H9 (cell line): ENCODE measurements around the gene MDH2. TPM values are rescaled to one million over a fixed set of nuclear protein-coding genes. Genes with fewer than 3 reads are reported as not detected.
"Not testable (repeated sequence)": the region's sequence is repeated elsewhere in the genome, so short reads cannot be mapped to it uniquely, and the experiment has no call there.

Experiments used
- DNase-seq: peaks from one replicate; pipeline ENCODE4 v3.0.0-alpha.2; 2017
- H2AFZ ChIP-seq: one replicate; pipeline ENCODE4 v1.6.1; 2013; ENCODE audit warnings: mild to moderate bottlenecking, low read length, control low read depth, moderate library complexity
- H2AK5ac ChIP-seq: 2 replicates; pipeline ENCODE4 v1.6.1; 2013; ENCODE audit warnings: low read length, control low read depth, mixed read lengths; ENCODE audit not compliant: insufficient read length
- H2BK120ac ChIP-seq: one replicate; pipeline ENCODE4 v1.6.1; 2013; ENCODE audit warnings: low read depth, mild to moderate bottlenecking, low read length, control low read depth, inconsistent platforms; ENCODE audit not compliant: poor library complexity, severe bottlenecking
- H2BK12ac ChIP-seq: 2 replicates; pipeline ENCODE4 v1.6.1; 2013; ENCODE audit warnings: low read length, control low read depth, mixed read lengths, low read depth; ENCODE audit not compliant: insufficient read length
- H2BK15ac ChIP-seq: 2 replicates; pipeline ENCODE4 v1.6.1; 2013; ENCODE audit warnings: low read depth, low read length, control low read depth
- H2BK20ac ChIP-seq: one replicate; pipeline ENCODE4 v1.6.1; 2013; ENCODE audit warnings: low read depth, mild to moderate bottlenecking, low read length, control low read depth, inconsistent platforms; ENCODE audit not compliant: poor library complexity, severe bottlenecking
- H2BK5ac ChIP-seq: 2 replicates; pipeline ENCODE4 v1.6.1; 2013; ENCODE audit warnings: low read length, control low read depth, mixed read lengths; ENCODE audit not compliant: insufficient read length
- H3K14ac ChIP-seq: 2 replicates; pipeline ENCODE4 v1.6.1; 2013; ENCODE audit warnings: low read length, control low read depth; ENCODE audit not compliant: insufficient read depth
- H3K18ac ChIP-seq: 2 replicates; pipeline ENCODE4 v1.6.1; 2013; ENCODE audit warnings: low read depth, mild to moderate bottlenecking, mixed read lengths, low read length, control low read depth; ENCODE audit not compliant: insufficient read length
- H3K23ac ChIP-seq: 2 replicates; pipeline ENCODE4 v1.6.1; 2013; ENCODE audit warnings: low read length, control low read depth, mixed read lengths, low read depth; ENCODE audit not compliant: insufficient read length
- H3K23me2 ChIP-seq: 2 replicates; pipeline ENCODE4 v1.6.1; 2013; ENCODE audit warnings: low read depth, mild to moderate bottlenecking, mixed read lengths, low read length, control low read depth; ENCODE audit not compliant: insufficient read length, poor library complexity, severe bottlenecking
- H3K27ac ChIP-seq: 2 replicates; pipeline ENCODE4 v1.5.1; 2013; ENCODE audit warnings: low read length, control low read depth, mixed read lengths, low read depth; ENCODE audit not compliant: insufficient read length
- H3K27me3 ChIP-seq: 2 replicates; pipeline ENCODE4 v1.6.1; 2013; ENCODE audit warnings: low read length, control low read depth, inconsistent platforms; ENCODE audit not compliant: insufficient read depth
- H3K4ac ChIP-seq: 2 replicates; pipeline ENCODE4 v1.6.1; 2013; ENCODE audit warnings: low read depth, mild to moderate bottlenecking, control low read depth, inconsistent platforms, low read length, moderate library complexity
- H3K4me1 ChIP-seq: 2 replicates; pipeline ENCODE4 v1.6.1; 2013; ENCODE audit warnings: low read length, control low read depth, inconsistent platforms; ENCODE audit not compliant: insufficient read depth
- H3K4me2 ChIP-seq: 2 replicates; pipeline ENCODE4 v1.6.1; 2013; ENCODE audit warnings: low read length, control low read depth, mixed read lengths; ENCODE audit not compliant: insufficient read length, insufficient read depth
- H3K56ac ChIP-seq: 2 replicates; pipeline ENCODE4 v1.6.1; 2013; ENCODE audit warnings: low read depth, mild to moderate bottlenecking, mixed read lengths, low read length, control low read depth; ENCODE audit not compliant: insufficient read length
- H3K79me1 ChIP-seq: 2 replicates; pipeline ENCODE4 v1.6.1; 2013; ENCODE audit warnings: low read depth, mild to moderate bottlenecking, moderate library complexity, low read length, control low read depth, inconsistent platforms; ENCODE audit not compliant: insufficient read depth, poor library complexity, severe bottlenecking
- H3K79me2 ChIP-seq: 2 replicates; pipeline ENCODE4 v1.6.1; 2013; ENCODE audit warnings: low read length, control low read depth, inconsistent platforms; ENCODE audit not compliant: insufficient read depth
- H3K9ac ChIP-seq: 2 replicates; pipeline ENCODE4 v1.6.1; 2013; ENCODE audit warnings: low read length, control low read depth, mixed read lengths; ENCODE audit not compliant: insufficient read length; ENCODE audit errors: extremely low read depth
- H3K9me3 ChIP-seq: one replicate; pipeline ENCODE4 v1.6.1; 2013; ENCODE audit warnings: low read depth, low read length, inconsistent platforms; ENCODE audit not compliant: control insufficient read depth
- H3T11ph ChIP-seq: one replicate; pipeline ENCODE4 v1.6.1; 2013; ENCODE audit warnings: mild to moderate bottlenecking, low read length, control low read depth, inconsistent platforms
- H4K20me1 ChIP-seq: one replicate; pipeline ENCODE4 v1.6.1; 2013; ENCODE audit not compliant: control insufficient read depth, insufficient read length, insufficient read depth
- H4K5ac ChIP-seq: 2 replicates; pipeline ENCODE4 v1.6.1; 2013; ENCODE audit warnings: low read depth, mild to moderate bottlenecking, mixed read lengths, low read length, control low read depth; ENCODE audit not compliant: insufficient read length
- H4K8ac ChIP-seq: replicated peaks from 2 replicates; pipeline ENCODE4 v1.6.1; 2013; ENCODE audit warnings: low read length, control low read depth, mixed read lengths, low read depth; ENCODE audit not compliant: insufficient read length
- H4K91ac ChIP-seq: 2 replicates; pipeline ENCODE4 v1.6.1; 2013; ENCODE audit warnings: low read depth, mild to moderate bottlenecking, moderate library complexity, mixed read lengths, low read length, control low read depth; ENCODE audit not compliant: insufficient read length
- H3K27ac Mint-ChIP-seq, 3 experiments: 2 replicates in 2 of 3; 3 replicates in 1 of 3; pipeline ENCODE4 v1.8.0; 2020 to 2021; ENCODE audit warnings: mixed read lengths in 3 of 3, mild to moderate bottlenecking in 1 of 3, moderate library complexity in 1 of 3
- H3K27me3 Mint-ChIP-seq: 2 replicates; pipeline ENCODE4 v1.8.0; 2021; ENCODE audit warnings: low read depth, mild to moderate bottlenecking, moderate library complexity, mixed read lengths
- H3K36me3 Mint-ChIP-seq, 3 experiments: 2 replicates in 2 of 3; 3 replicates in 1 of 3; pipeline ENCODE4 v1.8.0; 2020 to 2021; ENCODE audit warnings: low read depth in 3 of 3, mixed read lengths in 3 of 3; ENCODE audit not compliant: insufficient read depth in 1 of 3
- H3K4me1 Mint-ChIP-seq, 2 experiments: 2 replicates each; pipeline ENCODE4 v1.8.0; 2020; ENCODE audit warnings: mixed read lengths in 2 of 2
- H3K4me3 Mint-ChIP-seq, 2 experiments: 2 replicates in 1 of 2; 3 replicates in 1 of 2; pipeline ENCODE4 v1.8.0; 2020 to 2021; ENCODE audit warnings: mild to moderate bottlenecking in 2 of 2, mixed read lengths in 2 of 2, moderate library complexity in 1 of 2
- H3K9me3 Mint-ChIP-seq, 2 experiments: 2 replicates in 1 of 2; 3 replicates in 1 of 2; pipeline ENCODE4 v1.8.0; 2020; ENCODE audit warnings: mild to moderate bottlenecking in 2 of 2, mixed read lengths in 2 of 2, moderate library complexity in 1 of 2
- CTCF ChIP-seq: fragments of 200-600 bp; sonication (generic); conservative IDR thresholded peaks from 3 replicates; pipeline ENCODE4 v1.8.0; 2021; ENCODE audit warnings: antibody characterized with exemption, mild to moderate bottlenecking
- WGBS: extraction: QIAGEN DNeasy Blood & Tissue Kit; methylation state at CpG from one replicate; pipeline ENCODE4 v1.1.7; 2013; ENCODE audit warnings: missing lambda C conversion rate, low lambda C conversion rate, mixed read lengths; ENCODE audit not compliant: insufficient read length; ENCODE audit errors: extremely low coverage; 5-methylcytosine and 5-hydroxymethylcytosine counted together
- total RNA-seq: library from RNA; stranded (reverse); gene quantifications from 2 replicates; pipeline ENCODE4 v1.2.1, GENCODE V29; 2021

Gene MDH2
- total RNA-seq, 1 experiment from 2014 or later = 260 TPM

GRCh38 chr7:76003351-76003750, 44.6 kb upstream of the MDH2 start:
- Histone ChIP-seq H3K4me1 (no peaks in the 10 kb centered on the region), H3K9ac (no peak overlapping the region), H4K5ac (no peak overlapping the region), H3K4ac (no peak overlapping the region), H3K79me2 (no peaks in the 10 kb centered on the region), H2BK20ac (no peak overlapping the region), H2AK5ac (no peak overlapping the region), H2BK12ac (no peak overlapping the region), H2AFZ (no peak overlapping the region), H4K20me1 (no peaks in the 10 kb centered on the region), H3K56ac (no peak overlapping the region), H3K18ac (no peak overlapping the region), H3K23ac (no peak overlapping the region), H3K79me1 (no peaks in the 10 kb centered on the region), H3T11ph (no peak overlapping the region), H2BK5ac (no peak overlapping the region), H3K4me2 (no peak overlapping the region), H3K9me3 (no peaks in the 10 kb centered on the region), H4K91ac (no peak overlapping the region), H2BK15ac (no peak overlapping the region), H3K27ac (no peak overlapping the region), H3K23me2 (no peaks in the 10 kb centered on the region), H3K27me3 (no peaks in the 10 kb centered on the region), H3K14ac (no peak overlapping the region), H4K8ac (no peak overlapping the region), H2BK120ac (no peak overlapping the region)
- Mint-ChIP-seq H3K36me3 (peaks cover 17 to 37% (median 22%) of the 10 kb centered on the region in 3 experiments), H3K27ac (no peak overlapping the region; a peak in 1 of 7 replicates), H3K4me1 (0 out of 4 replicates have a peak, but pooled peaks cover 0 to 2% of the 10 kb centered on the region in 2 experiments), H3K27me3 (no peaks in the 10 kb centered on the region), H3K4me3 (no peak overlapping the region), H3K9me3 (no peaks in the 10 kb centered on the region)
- no peak for DNase-seq
- no peak for TF ChIP-seq CTCF
- no CpG with 5 or more reads among the region's 10 CpGs for WGBS

DNA sequence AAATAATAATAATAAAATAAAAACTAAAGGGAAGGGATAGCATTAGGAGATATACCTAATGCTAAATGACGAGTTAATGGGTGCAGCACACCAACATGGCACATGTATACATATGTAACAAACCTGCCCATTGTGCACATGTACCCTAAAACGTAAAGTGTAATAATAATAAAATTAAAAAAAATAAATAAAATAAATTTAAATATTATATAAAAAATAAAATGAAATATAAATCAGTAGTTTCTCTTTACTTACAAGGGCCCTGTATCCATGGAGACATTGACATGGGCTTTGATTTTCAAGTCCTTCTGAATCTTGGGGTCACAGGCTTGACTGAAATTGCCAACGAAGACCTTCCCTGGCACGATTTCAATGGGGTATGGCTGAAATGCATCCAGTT, 42.9 kb upstream of the MDH2 start:
- DNase-seq, H3K23me2 ChIP-seq, H4K5ac ChIP-seq, H3K4me1 Mint-ChIP-seq, H3K23ac ChIP-seq, H3K9me3 Mint-ChIP-seq, H3K27ac Mint-ChIP-seq, H3K27me3 Mint-ChIP-seq, H4K91ac ChIP-seq, H4K20me1 ChIP-seq, H2AK5ac ChIP-seq, H3K9me3 ChIP-seq, H3K79me2 ChIP-seq, H2BK15ac ChIP-seq, H3K4me3 Mint-ChIP-seq, H3K18ac ChIP-seq, H3K4ac ChIP-seq, H3K27me3 ChIP-seq, H3K4me1 ChIP-seq, H2BK5ac ChIP-seq, H2BK12ac ChIP-seq, H3K4me2 ChIP-seq, H3K56ac ChIP-seq, H2BK120ac ChIP-seq, H3K27ac ChIP-seq, H3K14ac ChIP-seq, H3K79me1 ChIP-seq, H2AFZ ChIP-seq, H3T11ph ChIP-seq, H4K8ac ChIP-seq, H3K9ac ChIP-seq, H2BK20ac ChIP-seq: not testable (repeated sequence)
- H3K36me3 Mint-ChIP-seq = peaks cover 13 to 32% (median 17%) of the 10 kb centered on the region in 3 experiments
- WGBS = no CpG with 5 or more reads among the region's 4 CpGs
